Ishikawa (cell line): ENCODE results near the gene ERMP1.

ENCODE experiments used
- CREB1 ChIP-seq: IDR thresholded peaks from 2 replicates; pipeline ENCODE4 v1.6.1; 2012; ENCODE audit warnings: low read depth
- EP300 ChIP-seq: IDR thresholded peaks from 2 replicates; pipeline ENCODE4 v1.6.1; 2012; ENCODE audit warnings: borderline replicate concordance
- YY1 ChIP-seq: IDR thresholded peaks from 2 replicates; pipeline ENCODE4 v1.6.1; 2012; ENCODE audit warnings: low read depth
- TF ChIP-seq, protein P1 (sequence below): IDR thresholded peaks from 2 replicates; pipeline ENCODE4 v1.6.1; 2012

DNA sequence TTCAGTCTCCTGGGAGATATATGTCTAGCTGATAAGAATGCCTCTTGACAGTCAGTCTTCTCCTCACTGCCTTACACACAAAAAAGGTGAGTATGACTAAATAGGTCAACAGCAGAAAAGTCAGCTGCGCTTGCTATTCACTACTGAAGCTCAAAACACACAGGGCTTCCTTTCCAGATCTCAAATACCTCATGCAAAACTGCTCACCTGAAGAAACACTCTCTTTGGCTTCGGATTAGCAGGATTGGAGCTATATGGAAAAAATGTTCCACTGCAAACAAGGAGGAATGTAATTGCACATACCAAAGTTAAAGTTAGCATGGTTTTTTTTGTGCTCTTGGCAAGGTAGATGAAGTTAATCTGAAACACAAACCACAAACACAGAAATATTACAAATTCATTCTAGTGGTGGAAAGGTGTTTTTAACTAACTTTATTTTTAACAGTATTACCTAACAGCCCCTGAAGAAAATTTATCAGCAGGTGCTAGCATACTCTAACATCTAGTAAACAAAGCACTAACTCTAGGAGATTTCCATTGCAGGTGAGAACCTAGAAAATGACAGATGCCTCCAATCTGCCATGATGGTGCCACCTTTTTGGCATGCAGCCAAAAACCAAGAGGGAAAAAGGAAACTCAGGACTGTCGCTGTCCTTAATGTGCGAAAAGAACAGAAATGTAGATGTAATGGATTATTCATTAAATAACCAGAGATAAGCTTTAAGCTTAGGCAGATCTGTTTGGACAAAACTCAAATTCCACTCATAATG lies 31.8 kb downstream of the ERMP1 start:
- TF ChIP-seq YY1 = no peak
- TF ChIP-seq, protein P1, sequence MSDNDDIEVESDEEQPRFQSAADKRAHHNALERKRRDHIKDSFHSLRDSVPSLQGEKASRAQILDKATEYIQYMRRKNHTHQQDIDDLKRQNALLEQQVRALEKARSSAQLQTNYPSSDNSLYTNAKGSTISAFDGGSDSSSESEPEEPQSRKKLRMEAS = no peak
- TF ChIP-seq CREB1 = no peak; the same call in 1 of the 2 replicates
- no peak for TF ChIP-seq EP300
